Activated T-cell treated with anti-CD3 and anti-CD28 coated beads for 48 hours (primary cell): ENCODE results near the gene GLRX5.
"Not testable (repeated sequence)": the region's sequence is repeated elsewhere in the genome, so short reads cannot be mapped to it uniquely, and the experiment has no call there.

Source experiments
- DNase-seq: peaks from one replicate; pipeline ENCODE4 v3.0.0-alpha.2; 2020; ENCODE audit warnings: low read depth

Gene GLRX5

DNA sequence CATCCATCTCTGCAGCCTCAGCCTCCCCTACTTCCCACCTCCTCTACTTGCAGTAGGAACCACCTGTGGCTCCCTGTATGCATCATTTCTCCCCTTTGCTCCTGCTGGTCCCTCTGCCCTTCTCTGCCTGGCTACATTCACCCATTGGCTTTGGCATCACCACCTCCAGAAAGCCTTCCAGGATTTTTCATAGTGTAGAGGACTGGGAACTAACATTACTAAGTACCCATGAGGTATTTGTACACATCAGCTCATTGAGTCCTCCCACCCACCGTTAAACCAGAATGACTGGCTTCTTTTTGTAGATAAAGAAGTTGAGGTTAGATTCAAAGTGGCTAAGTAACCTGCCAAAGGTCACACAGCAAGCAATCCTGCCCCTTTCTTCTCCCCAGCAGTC is 35.5 kb upstream of the GLRX5 start:
- no peak for DNase-seq

DNA sequence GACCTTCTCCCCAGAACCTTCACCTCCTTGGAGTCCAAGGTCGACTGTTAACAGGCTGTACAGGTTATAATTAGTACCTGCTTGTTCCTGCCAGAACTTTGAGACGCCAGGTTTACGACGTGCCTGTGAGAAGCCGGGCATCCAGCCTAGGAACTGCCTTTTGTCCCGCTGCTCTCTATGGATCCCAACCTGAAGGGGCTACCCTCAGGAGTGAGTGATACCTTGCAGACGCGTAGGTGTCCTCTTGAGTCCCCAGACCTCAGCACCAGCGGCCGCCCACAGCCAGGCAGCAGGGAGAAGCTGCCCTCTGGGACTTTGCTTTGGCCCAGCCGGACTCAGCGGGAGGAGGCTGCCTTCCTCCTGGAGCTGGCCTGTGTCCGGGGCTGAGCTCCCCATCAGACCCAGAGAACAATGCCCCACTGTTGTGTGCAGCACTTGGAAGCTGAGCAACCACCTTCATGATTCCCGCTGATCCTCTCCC is 34.6 kb upstream of the GLRX5 start:
- no peak for DNase-seq

DNA sequence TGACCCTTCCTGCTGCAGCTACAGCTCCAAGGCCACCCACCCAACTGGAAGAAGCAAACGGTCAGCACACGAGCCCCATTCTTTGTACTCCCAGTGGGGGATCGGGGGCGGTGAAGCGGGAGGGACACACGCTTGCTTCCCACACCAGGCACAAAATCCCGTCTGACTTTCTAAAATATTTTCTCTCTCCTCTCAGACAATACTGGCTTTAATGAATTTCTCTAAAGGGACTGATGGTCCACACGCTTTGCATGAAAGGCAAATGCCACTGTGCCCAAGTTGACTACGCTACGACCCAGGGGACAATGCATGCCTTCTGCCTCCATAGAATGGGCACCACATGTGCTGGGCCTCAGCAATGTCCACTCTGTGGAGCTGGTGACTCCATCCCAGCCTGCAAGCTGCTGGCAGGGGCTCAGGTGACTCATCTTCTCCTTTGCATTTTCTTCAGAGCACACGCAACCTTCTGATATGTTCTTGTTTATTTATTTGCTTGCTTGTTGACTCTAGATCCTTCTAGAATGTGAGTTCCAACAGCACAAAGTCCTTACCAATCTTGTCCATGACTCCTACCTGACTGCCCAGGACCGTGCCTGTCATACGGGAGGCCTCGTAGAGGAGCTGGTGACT is 34.0 kb upstream of the GLRX5 start:
- no peak for DNase-seq

DNA sequence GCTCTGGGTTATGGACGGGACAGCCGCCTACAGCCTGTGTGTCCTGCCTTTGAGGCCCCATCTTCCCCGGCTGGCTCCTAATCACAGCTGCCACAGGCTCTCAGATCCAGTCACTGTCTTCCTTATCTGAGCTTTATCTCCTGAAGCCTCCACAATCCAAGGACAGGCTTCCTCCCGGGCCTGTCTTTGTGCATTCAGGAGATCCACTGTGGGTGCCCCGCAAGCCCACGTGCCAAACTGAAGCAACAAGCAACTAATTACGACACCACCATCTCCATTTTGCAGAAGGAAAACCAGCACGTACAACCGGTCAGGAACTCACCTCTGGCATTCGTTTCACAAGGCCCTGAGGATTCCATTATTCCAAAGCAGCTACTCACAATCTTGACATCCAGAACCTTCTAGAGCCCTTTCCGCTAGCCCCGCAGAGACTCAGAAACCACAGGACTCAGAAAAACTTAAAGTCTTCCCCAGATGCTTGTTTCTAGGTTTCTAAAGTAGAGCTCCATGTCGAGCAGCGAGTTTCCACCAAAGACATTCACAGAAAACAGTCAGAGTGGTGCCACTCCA is 32.4 kb upstream of the GLRX5 start:
- no peak for DNase-seq

DNA sequence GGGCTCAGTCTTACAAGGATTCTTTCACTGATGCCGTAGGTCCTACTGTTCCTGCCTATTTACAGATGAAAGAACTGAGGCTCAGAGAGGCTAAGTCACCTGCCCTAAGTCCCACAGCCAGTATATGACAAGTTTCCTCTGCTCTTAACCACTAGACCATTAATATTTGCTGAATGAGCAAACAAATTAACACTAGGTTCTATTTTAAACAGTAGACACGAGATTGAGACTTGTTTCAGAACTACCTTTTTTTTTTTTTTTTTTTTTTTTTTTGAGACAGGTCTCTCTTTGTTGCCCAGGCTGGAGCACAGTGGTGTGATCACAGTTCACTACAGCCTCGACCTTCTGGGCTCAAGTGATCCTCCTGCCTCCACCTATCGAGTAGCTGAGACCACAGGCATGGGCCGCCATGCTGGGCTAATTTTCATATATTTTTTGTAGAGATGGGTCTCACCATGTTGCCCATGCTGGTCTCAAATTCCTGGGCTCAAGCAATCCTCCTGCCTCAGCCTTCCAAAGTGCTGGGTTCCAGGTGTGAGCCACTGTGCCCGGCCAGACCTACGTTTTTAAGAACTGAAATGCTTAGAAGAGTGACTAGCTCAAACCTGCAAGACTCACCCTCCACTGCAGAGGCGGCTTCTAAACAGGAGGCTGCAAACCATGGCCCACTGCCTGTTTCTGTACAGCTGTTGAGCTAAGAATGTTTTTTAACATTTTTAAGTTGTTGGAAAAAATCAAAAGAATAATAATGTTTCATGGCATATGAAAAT is 31.3 kb upstream of the GLRX5 start:
- DNase-seq = no peak

DNA sequence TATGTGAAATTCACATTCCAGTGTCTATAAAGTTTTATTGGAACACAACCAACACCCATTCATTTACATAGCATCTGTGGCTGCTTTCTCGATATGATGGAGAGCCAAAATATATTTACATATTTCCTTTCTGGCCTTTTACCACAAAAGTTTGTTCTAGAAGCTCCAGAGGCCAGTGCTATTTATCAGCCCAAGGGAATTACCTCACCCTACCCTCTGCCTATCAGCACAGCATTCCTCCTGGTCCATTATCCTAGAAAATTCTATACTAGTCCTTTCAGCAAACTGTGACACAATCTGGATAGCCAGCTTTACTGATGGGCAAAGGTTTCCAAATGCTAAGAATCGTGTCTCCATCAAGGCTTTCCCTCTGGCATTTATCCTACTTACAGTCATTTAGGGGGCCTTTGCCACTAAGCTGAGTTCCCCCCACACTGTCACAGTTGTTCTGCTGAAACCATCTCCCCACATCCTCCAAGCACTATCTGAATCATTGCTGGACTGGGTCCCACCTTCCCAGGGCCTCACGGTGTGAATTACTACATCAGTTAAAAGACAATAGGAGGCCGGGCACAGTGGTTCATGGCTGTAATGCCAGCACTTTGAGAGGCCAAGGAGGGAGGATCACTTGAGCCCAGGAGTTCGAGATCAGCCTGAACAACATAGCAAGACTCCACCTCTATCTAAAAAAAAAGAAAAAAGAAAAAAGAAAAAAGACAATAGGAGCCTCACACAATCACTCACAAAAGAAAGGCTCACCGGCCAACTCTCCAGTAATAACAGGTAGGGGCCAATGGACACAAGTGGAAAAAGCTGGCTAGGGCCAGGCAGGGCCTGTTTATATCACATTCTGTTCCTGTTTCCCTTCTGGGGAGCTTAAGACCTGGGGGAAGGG is 30.5 kb upstream of the GLRX5 start:
- no peak for DNase-seq

DNA sequence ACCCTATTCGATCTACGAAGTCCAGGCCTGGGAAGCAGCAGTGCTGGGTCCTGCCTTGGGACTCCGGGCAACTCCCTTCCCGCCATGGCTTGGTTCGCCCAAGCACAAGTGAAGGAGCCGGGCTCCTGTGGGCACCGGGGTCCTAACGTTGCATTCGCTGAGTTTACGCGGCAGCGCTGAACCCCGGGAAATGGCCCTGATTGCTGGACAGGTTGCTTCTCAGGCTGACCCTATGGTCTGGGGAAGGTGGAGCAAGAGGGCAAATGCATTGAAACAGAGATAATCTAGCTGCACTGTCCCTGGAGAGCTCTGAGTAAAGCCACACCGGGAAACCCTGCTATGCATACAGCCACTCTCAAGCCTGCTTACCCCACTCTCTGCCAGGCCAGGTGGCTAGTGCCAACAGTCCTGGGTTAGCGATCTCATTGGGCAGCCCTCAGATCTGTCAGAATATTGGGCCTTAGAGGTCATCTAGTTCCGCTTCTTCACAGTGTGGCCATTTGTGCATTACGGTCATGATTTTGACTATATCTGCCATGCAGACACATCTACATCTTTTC is 29.7 kb upstream of the GLRX5 start:
- no peak for DNase-seq

DNA sequence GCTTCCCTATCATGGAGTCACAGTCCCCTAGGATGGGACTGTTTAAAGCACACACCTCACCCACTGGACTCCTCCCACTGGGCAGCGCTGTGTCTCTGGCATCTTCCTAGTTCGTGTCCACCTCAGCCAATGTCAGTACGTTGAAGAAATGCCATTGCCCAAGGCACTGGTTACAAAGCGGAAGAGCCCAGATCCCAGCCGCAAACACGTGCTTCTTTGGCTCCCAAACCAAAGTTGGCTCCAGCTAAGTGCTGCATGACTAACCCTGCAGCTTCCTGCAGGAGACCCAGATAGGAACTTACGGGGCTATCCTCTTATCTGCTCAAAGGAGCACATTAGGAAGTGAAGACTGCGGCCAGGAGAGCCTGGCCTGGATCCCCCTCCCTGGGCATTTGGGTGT is 27.7 kb upstream of the GLRX5 start:
- DNase-seq = no peak

DNA sequence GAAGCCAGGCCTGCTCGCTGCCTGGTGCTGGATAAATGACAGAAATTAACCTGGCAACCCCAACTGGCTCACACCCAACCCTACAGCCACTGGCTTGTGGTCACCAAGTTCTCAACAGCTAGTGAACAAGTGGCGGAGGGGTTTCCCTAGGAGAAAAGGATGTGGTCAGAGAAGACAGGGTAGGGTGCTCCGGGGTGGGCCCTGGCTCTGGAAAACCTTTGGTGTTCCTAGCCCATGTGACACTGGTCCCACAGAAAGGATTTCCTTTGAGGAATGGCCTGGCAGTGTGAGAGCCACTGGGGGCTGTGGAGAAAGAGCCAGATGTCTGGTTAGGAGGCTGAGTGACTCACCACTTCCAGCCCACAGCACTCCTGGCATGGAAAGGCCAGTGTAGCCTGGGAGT is 27.1 kb upstream of the GLRX5 start:
- DNase-seq = no peak

DNA sequence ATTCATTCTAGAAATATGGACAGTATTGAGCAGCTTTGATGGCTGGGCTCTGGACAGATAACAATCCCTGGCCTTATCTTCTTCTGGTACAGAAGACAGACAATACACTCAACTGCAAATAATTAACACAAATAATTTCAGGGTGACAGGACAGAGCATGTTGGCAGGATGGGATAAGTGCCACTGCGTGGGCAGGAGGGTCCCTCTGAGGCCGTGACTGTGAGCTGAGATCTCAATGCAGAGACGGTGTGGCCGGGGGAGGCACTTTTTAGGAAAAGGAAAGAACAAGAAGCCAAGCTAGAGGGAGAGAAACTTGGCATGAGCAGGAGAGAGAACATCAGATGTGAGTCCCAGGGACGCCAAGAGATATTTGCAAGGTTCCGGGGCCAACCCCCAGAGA is 26.5 kb upstream of the GLRX5 start:
- no peak for DNase-seq

DNA sequence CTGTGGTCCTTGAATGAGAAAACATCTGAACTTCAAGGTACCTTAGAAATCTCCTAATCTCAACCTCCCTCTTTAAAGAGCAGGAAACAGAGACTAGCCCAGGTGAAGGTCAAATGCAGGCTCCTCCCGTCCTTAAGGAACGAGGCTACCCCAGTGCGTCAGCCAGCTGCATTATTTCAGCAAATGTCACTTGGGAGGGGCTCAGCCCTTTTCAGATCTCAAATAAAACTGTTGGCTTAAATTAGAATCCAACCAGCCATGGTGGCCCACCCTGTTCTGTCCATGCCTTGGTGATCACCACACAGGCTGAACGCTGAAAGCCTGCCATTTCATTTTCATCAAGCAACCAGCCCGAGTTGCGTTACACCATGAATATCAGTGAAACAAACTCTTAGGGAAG is 25.4 kb upstream of the GLRX5 start:
- DNase-seq = no peak

DNA sequence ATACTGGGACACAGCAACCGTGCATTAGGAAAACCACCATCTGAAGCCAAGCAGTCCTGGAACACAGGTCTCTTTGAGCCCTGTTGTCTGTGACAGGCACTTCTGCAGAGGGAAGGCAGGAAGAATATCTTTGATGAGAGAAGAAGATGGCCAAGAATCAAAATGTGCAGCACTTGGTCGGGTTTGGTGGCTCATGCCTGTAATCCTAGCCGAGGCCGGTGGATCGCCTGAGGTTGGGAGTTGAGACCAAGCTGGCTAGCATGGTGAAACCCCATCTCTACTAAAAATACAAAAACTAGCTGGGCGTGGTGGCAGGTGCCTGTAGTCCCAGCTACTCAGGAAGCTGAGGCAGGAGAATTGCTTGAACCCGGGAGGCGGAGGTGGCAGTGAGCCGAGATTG is 24.5 kb upstream of the GLRX5 start:
- not testable (repeated sequence) for DNase-seq

DNA sequence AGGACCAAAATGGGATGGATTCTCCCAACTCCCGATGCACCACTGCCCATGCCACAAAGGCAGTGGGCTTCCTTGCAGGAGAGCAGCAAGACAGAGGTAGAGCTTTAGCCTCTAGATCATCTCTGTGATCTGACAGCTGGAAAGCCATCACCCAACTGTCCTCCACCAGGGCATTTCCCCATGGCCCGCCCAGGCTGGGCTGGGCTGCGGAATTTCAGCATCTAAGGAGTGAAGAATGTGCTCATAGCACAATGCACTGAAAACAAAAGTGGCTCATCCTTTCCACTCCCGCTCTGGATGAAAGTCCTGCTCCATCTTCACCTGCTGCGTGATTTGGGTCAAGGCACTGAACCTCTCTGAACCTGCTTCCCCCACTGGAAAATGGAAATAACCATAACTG is 24.0 kb upstream of the GLRX5 start:
- DNase-seq = no peak

DNA sequence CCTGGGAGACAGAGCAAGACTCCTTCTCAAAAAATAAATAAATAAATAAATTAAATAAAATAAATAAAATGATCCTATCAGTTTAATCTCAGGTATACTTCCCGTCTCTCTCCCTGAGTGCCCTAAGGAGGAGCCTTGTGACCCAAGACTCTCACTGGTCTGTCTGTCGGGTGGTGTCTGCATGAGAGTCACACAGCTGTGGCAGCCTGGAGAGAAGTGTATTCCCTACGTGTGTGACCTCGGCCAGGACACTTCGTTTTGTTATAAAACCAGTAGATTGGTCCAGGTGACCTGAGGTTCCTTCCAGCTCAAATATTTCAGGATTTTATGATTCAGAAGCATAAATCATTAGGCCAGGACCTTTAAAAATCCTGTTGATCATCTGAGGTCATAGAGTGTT is 23.2 kb upstream of the GLRX5 start:
- DNase-seq = no peak

DNA sequence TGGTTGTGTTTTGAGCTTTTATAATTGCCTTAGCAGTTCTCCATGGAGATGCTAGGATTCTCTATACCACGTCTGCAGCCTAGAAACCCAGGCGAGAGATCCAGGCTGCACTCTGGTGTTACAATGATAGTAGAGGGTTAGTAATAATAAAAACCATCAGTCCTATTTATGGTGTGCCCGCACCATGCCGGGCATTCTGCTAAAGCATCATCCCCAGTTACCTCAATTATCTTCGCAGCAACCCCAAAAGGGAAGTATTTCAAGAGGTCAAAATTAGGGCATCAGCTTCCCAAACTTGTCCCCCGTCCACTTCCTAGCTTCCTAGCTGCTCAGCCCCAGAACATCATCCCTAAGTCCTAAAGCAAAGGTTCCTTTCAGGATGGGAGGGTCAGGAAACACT is 21.6 kb upstream of the GLRX5 start:
- DNase-seq = no peak

DNA sequence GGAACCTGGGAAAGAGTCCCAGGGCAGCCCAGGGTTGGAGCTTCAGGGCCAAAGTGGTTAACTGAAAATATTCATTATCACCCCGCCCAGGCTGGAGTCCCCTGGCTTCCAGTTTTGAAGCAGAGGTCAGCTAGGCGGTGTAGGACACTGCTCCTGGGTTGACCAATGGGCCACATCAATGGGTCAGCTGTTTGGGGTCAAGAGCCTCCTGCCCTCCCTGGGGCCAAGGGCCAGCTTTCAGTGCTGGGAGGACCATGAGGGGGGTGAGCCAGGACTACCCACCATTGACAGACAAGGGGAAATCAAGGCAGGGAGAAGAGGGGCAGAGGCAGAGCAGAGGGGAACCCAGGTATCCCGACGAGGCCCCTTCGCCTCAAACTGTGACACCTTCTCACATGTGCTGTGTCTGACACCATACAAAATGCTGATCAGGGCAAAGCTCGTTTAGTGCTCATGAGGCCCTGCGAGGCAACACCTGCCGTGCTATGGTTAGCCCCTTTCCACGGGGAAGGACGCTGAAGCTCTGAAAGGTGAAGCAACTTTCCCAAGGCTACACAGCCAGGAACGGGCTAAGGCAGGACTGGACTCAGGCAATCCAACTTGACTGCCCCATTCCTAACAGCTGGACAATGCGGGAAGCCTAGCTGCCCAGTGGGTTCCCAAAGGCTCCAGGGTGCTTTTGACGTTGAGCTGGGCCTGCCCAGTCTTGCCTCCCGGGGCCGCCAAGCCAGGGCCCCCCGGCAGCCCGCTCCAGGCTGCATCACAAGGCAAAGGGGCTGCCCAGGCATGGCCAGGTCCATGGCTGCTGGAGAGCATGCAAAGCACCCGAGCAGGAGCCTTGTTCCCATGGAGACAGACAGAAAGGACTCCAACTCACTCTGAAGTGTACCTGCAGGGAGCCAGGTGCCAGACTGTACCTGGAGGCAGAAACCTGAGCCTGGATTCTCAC is 20.4 kb upstream of the GLRX5 start:
- DNase-seq = no peak

DNA sequence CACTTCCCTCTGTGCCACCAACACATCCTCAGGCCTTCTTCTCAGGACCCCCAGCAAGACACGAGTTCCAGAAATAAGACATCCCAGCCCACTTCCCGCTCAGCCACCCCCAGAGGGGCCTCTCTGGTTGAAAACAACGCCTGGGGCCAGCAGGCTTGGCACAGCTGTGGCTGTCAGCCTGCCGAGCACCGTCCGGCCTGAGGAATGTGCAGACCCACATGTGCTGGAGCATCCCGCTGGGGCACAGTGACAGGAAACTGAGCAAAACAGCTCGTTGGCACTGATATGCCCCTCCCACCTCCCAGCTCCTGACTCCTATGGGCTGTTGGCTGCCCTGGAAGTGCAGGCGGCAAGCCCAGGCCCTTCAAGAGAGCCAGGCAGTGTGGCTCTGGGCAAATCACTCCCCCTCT is 19.8 kb upstream of the GLRX5 start:
- no peak for DNase-seq

DNA sequence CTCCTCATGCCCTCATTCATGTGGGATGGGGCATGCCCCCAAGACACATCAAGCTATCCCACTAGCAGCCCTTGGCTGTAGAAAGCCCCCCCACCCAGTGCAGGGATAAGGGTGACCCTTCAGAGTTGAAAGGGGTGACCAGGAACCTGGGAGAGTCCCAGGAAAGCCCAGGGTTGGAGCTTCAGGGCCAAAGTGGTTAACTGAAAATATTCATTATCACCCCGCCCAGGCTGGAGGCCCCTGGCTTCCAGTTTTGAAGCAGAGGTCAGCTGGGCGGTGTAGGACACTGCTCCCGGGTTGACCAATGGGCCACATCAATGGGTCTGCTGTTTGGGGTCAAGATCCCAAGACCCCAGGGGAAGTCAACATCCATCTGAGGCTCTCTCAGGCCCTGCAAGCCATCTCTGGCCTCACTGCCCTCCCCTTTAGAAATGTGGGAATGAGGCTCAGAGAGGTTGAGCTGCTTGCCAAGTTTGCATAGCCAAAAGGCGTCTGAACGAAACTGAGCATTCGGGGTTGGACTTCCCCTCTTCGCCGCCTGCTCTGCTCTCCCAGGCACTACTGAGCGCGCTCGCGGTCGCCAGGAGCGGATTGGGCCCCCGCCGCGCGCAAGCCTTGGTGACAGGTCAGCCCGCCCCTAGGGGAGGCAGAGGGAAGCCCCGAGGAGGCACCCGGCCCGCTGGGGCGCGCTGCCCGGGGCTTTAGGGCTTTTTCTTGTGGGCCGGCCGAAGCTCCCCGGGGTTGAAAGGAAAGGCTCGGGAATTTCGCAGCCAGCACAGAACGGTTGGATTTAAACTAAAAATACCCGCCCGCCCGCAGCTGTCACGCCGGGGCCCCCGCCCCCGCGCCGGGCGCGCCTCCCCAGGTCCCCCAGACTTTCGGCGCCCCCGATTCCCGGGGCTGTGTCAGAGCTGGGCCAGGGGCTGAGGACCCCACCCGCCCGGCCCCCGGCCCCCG is 19.0 kb upstream of the GLRX5 start:
- peak; percentile 85 for DNase-seq

DNA sequence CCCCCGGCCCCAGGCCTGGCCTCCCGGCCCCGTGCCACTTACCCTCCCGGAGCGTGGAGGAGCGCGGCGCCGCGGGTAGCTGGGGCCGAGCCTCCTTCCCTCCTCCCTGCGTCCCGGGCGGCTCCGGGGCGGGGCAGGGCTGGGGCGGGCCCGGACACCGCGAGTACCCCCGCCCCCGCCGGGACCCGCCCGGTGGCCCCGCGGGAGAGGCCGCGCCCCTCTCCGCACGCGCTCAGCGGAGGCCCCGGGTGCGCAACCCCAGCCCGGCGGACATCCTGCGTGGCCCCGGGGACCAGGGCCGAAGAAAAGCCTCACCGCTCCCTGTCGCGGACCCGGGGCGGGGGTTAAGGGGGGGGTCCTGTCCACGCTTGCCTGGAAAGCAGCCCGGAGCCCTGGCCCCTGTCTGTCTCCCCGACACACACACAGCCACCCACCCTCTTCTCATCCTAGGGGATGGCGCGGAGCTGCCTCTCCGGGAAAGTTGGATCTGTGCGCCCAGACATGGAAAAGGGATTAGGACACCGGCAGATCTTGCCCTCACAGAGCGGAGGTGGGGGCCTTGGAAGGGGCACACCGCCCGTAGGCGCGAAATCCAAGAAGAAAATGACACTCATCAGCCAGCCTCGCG is 18.2 kb upstream of the GLRX5 start, which contains the start of gene SYNE3:
TSS of gene SYNE3 (minus strand) at position 97 of the 628 bp plus-strand sequence. CDS start 40,829 bp downstream, outside the sequence.
- DNase-seq = no peak
